DOHH2 (cell line): ENCODE measurements around the gene BLNK.

Experiments
- H3F3A ChIP-seq: fragments of 200-600 bp; sonication (generic), shearing (Covaris generic); 2 replicates; pipeline ENCODE4 v1.6.0; 2016; ENCODE audit warnings: antibody characterized with exemption, mild to moderate bottlenecking; ENCODE audit not compliant: control insufficient read depth, insufficient read depth
- H3K27ac ChIP-seq: fragments of 200-600 bp; sonication (generic); 2 replicates; pipeline ENCODE4 v1.5.1; 2014; ENCODE audit warnings: low read depth, mild to moderate bottlenecking, low read length, moderate library complexity
- H3K27me3 ChIP-seq: fragments of 200-600 bp; sonication (generic); 2 replicates; pipeline ENCODE4 v1.6.1; 2014; ENCODE audit warnings: mild to moderate bottlenecking, low read length, mixed read lengths; ENCODE audit not compliant: control insufficient read depth
- H3K36me3 ChIP-seq: fragments of 200-600 bp; sonication (generic); 2 replicates; pipeline ENCODE4 v1.6.1; 2014; ENCODE audit warnings: mild to moderate bottlenecking, low read length, moderate library complexity, mixed read lengths; ENCODE audit not compliant: control insufficient read depth
- H3K4me1 ChIP-seq: fragments of 200-600 bp; sonication (generic); 2 replicates; pipeline ENCODE4 v1.6.1; 2014; ENCODE audit warnings: mild to moderate bottlenecking, low read length, mixed read lengths; ENCODE audit not compliant: control insufficient read depth
- H3K4me2 ChIP-seq: fragments of 200-600 bp; sonication (generic); 2 replicates; pipeline ENCODE4 v1.6.0; 2014; ENCODE audit warnings: mild to moderate bottlenecking, low read length, moderate library complexity
- H3K4me3 ChIP-seq: fragments of 200-600 bp; sonication (generic); 2 replicates; pipeline ENCODE4 v1.5.1; 2014; ENCODE audit warnings: mild to moderate bottlenecking, low read length, mixed read lengths
- H3K79me2 ChIP-seq: fragments of 200-600 bp; sonication (generic); 2 replicates; pipeline ENCODE4 v1.6.1; 2014; ENCODE audit warnings: mild to moderate bottlenecking, low read length, mixed read lengths; ENCODE audit not compliant: control insufficient read depth
- H3K9me2 ChIP-seq: fragments of 200-600 bp; sonication (generic); replicated peaks from 2 replicates; pipeline ENCODE4 v1.6.1; 2014; ENCODE audit warnings: mild to moderate bottlenecking, low read length, mixed read lengths; ENCODE audit not compliant: control insufficient read depth
- H3K9me3 ChIP-seq: fragments of 200-600 bp; sonication (generic); 2 replicates; pipeline ENCODE4 v1.6.1; 2014; ENCODE audit warnings: antibody characterized with exemption, low read length, mixed read lengths; ENCODE audit not compliant: control insufficient read depth, insufficient read depth
- H4K20me1 ChIP-seq: fragments of 200-600 bp; sonication (generic); 2 replicates; pipeline ENCODE4 v1.6.0; 2014; ENCODE audit warnings: low read depth, mild to moderate bottlenecking, antibody characterized with exemption, low read length, moderate library complexity; ENCODE audit not compliant: control insufficient read depth, insufficient read depth
- CTCF ChIP-seq: fragments of 200-600 bp; sonication (generic); IDR thresholded peaks from one replicate; pipeline ENCODE4 v1.5.1; 2014; ENCODE audit warnings: antibody characterized with exemption, mild to moderate bottlenecking, low read depth, low read length; ENCODE audit not compliant: poor library complexity, severe bottlenecking
- EZH2phosphoT487 ChIP-seq: fragments of 200-600 bp; sonication (generic); IDR thresholded peaks from 2 replicates; pipeline ENCODE4 v1.6.1; 2017; ENCODE audit warnings: borderline replicate concordance, mild to moderate bottlenecking, antibody characterized with exemption, low read length, moderate library complexity, mixed read lengths

The BLNK gene

GRCh38 chr10:96271016-96271815, at the start of gene BLNK:
Gene BLNK, minus strand, starts transcription at chr10:96271569. Its CDS starts 171 bp downstream, at chr10:96271398.
- H4K20me1 ChIP-seq, result peaks cover 8% of the 10 kb centered on the region; the same call in 1 of the 2 replicates
- TF ChIP-seq EZH2phosphoT487 (no peak), CTCF (no peak)
- peaks cover 35% of the 10 kb centered on the region for H3F3A ChIP-seq
- H3K27me3 ChIP-seq, result no peaks in the 10 kb centered on the region
- H3K4me2 ChIP-seq, result peak within 1 kb of the TSS; percentile 85
- H3K9me2 ChIP-seq, result no peaks in the 10 kb centered on the region
- peaks cover 63% of the 10 kb centered on the region for H3K79me2 ChIP-seq
- H3K36me3 ChIP-seq, result peaks cover 70% of the 10 kb centered on the region
- H3K4me3 ChIP-seq, result peak within 1 kb of the TSS; percentile 82
- no peaks in the 10 kb centered on the region for H3K9me3 ChIP-seq
- H3K4me1 ChIP-seq, result peaks cover 70% of the 10 kb centered on the region
- peak within 1 kb of the TSS; percentile 94 for H3K27ac ChIP-seq

DNA sequence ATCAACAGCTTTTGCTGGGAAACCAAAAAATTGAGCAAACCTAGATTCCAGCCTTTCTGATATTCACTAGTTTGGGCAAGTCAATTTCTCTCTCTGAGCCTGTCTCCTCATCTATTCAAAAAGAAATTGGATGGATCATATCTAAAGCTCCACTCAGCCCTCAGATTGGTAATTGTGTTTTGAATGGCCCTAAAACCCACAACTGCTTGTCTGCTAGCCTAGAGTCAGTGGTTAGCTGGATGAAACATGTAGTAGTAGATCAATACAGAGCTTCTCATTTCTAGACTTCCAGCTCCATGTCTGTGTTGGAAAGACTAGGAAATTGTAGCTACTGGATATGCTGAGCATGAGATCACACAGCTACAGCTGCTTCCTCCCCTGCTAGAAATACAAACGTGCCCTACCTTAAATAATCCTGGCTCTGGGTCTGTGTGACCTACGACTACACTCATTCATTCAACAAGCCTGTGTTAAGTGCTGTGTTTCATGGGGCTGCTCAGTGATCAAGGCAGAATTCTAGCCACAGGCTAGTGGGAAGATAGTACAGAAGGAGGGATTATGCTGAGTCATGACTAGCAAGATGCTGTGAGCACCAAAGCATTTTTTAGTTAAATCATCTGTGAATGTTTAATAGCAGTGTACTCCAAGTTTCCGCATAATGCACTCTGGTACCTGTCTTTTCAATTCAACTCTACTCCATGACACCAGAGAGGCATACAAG, 48.5 kb upstream of the BLNK start:
- H3K9me3 ChIP-seq, result no peaks in the 10 kb centered on the region
- TF ChIP-seq CTCF (no peak), EZH2phosphoT487 (no peak)

GRCh38 chr10:96317067-96317833, 45.9 kb upstream of the BLNK start:
- no peak for TF ChIP-seq EZH2phosphoT487
- peak; percentile 27 for TF ChIP-seq CTCF
- H3K27me3 ChIP-seq, result no peaks in the 10 kb centered on the region
- no peaks in the 10 kb centered on the region for H3K36me3 ChIP-seq
- no peak overlapping the region for H3K4me2 ChIP-seq
- peaks cover 6% of the 10 kb centered on the region for H3K4me1 ChIP-seq
- no peaks in the 10 kb centered on the region for H3K79me2 ChIP-seq
- no peaks in the 10 kb centered on the region for H3K9me2 ChIP-seq
- no peaks in the 10 kb centered on the region for H3F3A ChIP-seq
- no peak overlapping the region for H3K27ac ChIP-seq
- no peaks in the 10 kb centered on the region for H3K9me3 ChIP-seq
- H4K20me1 ChIP-seq, result no peaks in the 10 kb centered on the region
- no peak overlapping the region for H3K4me3 ChIP-seq

More for the DNA sequence above, 48.5 kb upstream of the BLNK start:
- H3K4me2 ChIP-seq, result no peak overlapping the region
- H3K4me3 ChIP-seq, result no peak overlapping the region
- H3K36me3 ChIP-seq, result no peaks in the 10 kb centered on the region
- no peaks in the 10 kb centered on the region for H3K9me2 ChIP-seq
- H3K4me1 ChIP-seq, result peaks cover 6% of the 10 kb centered on the region
- H4K20me1 ChIP-seq, result no peaks in the 10 kb centered on the region
- no peaks in the 10 kb centered on the region for H3K27me3 ChIP-seq
- no peak overlapping the region for H3K27ac ChIP-seq
- no peaks in the 10 kb centered on the region for H3F3A ChIP-seq
- H3K79me2 ChIP-seq, result no peaks in the 10 kb centered on the region
